Measurements from ENCODE around the gene VPS13D. TPM values are rescaled to one million over a fixed set of nuclear protein-coding genes. Genes with fewer than 3 reads are reported as not detected.

Gene VPS13D
- total and polyA plus RNA-seq, 10 of the 15 experiments (the other 5 are each of a cell fraction or from before 2014, with no cell fraction given): 1.4 to 16.9 (median 8.5) TPM

DNA sequence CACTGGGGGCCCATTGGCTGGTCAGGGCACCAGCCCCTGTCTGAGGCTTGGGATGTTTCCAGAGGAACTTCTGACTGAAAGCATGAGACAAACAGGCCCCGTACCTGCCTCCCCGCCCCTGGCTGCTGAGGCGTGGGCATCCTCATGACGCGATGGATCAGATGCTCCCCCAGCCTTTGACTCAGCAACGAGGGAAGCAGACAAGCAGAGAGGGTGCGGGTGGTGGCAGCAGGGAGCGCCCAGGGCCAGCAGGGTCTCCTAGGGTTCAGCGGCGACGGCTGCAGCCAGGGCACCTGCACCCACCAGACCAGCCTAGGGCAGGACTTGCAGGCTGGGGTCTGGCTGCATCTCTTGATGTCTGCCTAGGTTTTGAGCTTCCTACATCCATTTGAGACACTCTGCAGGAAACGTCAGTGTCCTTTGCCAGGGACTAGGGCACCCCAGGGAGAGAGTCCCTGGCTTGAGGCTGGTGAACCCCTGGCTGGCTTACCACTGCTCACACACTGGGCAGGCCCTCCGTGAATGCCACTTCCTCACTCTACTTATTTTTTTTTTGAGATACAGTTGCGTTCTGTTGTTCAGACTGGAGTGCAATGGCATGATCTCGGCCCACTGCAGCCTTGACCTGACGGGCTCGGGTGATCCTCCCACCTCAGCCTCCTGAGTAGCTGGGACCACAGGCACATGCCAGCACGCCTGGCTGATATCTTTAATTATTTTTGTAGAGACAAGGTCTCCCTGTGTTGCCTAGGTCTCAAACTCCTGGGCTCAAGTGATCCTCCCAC, 324.9 kb downstream of the VPS13D start (continued):
- TF ChIP-seq IRF5 (IDR thresholded peaks at IDR 0.05; ENCODE audit: borderline replicate concordance): no peak
- no peak for TF ChIP-seq SUPT20H (IDR thresholded peaks at IDR 0.05; ENCODE audit: borderline replicate concordance, control insufficient read depth, low read depth, low read length)
- no peak for TF ChIP-seq SP1 (IDR thresholded peaks at IDR 0.05; ENCODE audit: low read depth, low read length)
- no peak for TF ChIP-seq NR2F1 (conservative IDR thresholded peaks at IDR 0.05)
- TF ChIP-seq NFIC (IDR thresholded peaks at IDR 0.05; ENCODE audit: low read depth, low read length): no peak
- no peak for TF ChIP-seq RAD21 (IDR thresholded peaks at IDR 0.05; ENCODE audit: insufficient read depth, low read depth, low read length)
- TF ChIP-seq BRCA1 (IDR thresholded peaks at IDR 0.05; ENCODE audit: low read depth, low read length): no peak
- TF ChIP-seq, protein P1, sequence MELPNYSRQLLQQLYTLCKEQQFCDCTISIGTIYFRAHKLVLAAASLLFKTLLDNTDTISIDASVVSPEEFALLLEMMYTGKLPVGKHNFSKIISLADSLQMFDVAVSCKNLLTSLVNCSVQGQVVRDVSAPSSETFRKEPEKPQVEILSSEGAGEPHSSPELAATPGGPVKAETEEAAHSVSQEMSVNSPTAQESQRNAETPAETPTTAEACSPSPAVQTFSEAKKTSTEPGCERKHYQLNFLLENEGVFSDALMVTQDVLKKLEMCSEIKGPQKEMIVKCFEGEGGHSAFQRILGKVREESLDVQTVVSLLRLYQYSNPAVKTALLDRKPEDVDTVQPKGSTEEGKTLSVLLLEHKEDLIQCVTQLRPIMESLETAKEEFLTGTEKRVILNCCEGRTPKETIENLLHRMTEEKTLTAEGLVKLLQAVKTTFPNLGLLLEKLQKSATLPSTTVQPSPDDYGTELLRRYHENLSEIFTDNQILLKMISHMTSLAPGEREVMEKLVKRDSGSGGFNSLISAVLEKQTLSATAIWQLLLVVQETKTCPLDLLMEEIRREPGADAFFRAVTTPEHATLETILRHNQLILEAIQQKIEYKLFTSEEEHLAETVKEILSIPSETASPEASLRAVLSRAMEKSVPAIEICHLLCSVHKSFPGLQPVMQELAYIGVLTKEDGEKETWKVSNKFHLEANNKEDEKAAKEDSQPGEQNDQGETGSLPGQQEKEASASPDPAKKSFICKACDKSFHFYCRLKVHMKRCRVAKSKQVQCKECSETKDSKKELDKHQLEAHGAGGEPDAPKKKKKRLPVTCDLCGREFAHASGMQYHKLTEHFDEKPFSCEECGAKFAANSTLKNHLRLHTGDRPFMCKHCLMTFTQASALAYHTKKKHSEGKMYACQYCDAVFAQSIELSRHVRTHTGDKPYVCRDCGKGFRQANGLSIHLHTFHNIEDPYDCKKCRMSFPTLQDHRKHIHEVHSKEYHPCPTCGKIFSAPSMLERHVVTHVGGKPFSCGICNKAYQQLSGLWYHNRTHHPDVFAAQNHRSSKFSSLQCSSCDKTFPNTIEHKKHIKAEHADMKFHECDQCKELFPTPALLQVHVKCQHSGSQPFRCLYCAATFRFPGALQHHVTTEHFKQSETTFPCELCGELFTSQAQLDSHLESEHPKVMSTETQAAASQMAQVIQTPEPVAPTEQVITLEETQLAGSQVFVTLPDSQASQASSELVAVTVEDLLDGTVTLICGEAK (IDR thresholded peaks at IDR 0.05; ENCODE audit: borderline replicate concordance): no peak
- no peak for TF ChIP-seq TCF7 (IDR thresholded peaks at IDR 0.05; ENCODE audit: borderline replicate concordance)
- TF ChIP-seq CBX5 (IDR thresholded peaks at IDR 0.05; ENCODE audit: low read depth): no peak
